ENCODE measurements around the gene FRMD4A. TPM values are rescaled to one million over a fixed set of nuclear protein-coding genes. Genes with fewer than 3 reads are reported as not detected.

Gene FRMD4A
- total and polyA plus RNA-seq, 7 donors: 3.0 to 27.8 (median 14.4) TPM

- H3K4me3 ChIP-seq: peak overlapping the region; percentile 13 to 35 (median 32)
- no peaks in the 10 kb centered on the region for H3K27me3 ChIP-seq
- H3K9me3 ChIP-seq: no peaks in the 10 kb centered on the region
- intact Hi-C loops (cut with DNase I): no loop called here
- WGBS, 2 donors: 60 to 79% methylated on average over 7 of the region's 7 CpGs
- no peaks in the 10 kb centered on the region for H3K4me1 ChIP-seq
- no peak for DNase-seq
- TF ChIP-seq EP300 (IDR thresholded peaks at IDR 0.05) (no peak), CTCF (IDR thresholded peaks at IDR 0.05) (no peak), POLR2AphosphoS5 (IDR thresholded peaks at IDR 0.05) (no peak), POLR2A (IDR thresholded peaks at IDR 0.05) (no peak)
- H3K27ac ChIP-seq: peak overlapping the region in 3 of 4 donors; percentile 51 to 60 (median 57)
- H3K36me3 ChIP-seq: no peaks in the 10 kb centered on the region
These were observed 306.9 kb downstream of the FRMD4A start for GRCh38 chr10:14023673-14024328.

- Histone ChIP-seq H3K4me1 (no peaks in the 10 kb centered on the region), H3K4me3 (peak overlapping the region; percentile 13 to 35 (median 32)), H3K27me3 (no peaks in the 10 kb centered on the region), H3K27ac (peak overlapping the region in 2 of 4 donors; percentile 19 to 51), H3K9me3 (peaks cover 0 to 3% (median 0%) of the 10 kb centered on the region in 4 donors), H3K36me3 (no peaks in the 10 kb centered on the region)
- no peak for DNase-seq
- 63 to 76% methylated on average over 17 of the region's 17 CpGs for WGBS, 2 donors
- intact Hi-C loops (cut with DNase I): no loop called here
- TF ChIP-seq EP300 (IDR thresholded peaks at IDR 0.05) (no peak), POLR2AphosphoS5 (IDR thresholded peaks at IDR 0.05) (no peak), CTCF (IDR thresholded peaks at IDR 0.05) (no peak)
These were observed 307.6 kb downstream of the FRMD4A start for GRCh38 chr10:14022954-14023672.

GRCh38 chr10:14022052-14022451 is 308.7 kb downstream of the FRMD4A start:
- H3K4me3 ChIP-seq: peak overlapping the region in 3 of 4 donors; percentile 31 to 35 (median 34)
- 65 to 71% methylated on average over 4 of the region's 4 CpGs for WGBS, 2 donors
- TF ChIP-seq POLR2AphosphoS5 (IDR thresholded peaks at IDR 0.05) (no peak), CTCF (IDR thresholded peaks at IDR 0.05) (no peak), EP300 (IDR thresholded peaks at IDR 0.05) (no peak)
- DNase-seq: no peak
- no peaks in the 10 kb centered on the region for H3K27me3 ChIP-seq
- H3K9me3 ChIP-seq: peaks cover 0 to 3% (median 0%) of the 10 kb centered on the region in 4 donors
- intact Hi-C loops (cut with DNase I): no loop called here
- no peak overlapping the region for H3K27ac ChIP-seq
- no peaks in the 10 kb centered on the region for H3K36me3 ChIP-seq
- H3K4me1 ChIP-seq: peaks cover 0 to 2% (median 0%) of the 10 kb centered on the region in 4 donors

GRCh38 chr10:14020037-14020664 is 310.6 kb downstream of the FRMD4A start:
- Histone ChIP-seq H3K36me3 (no peaks in the 10 kb centered on the region), H3K4me1 (peaks cover 0 to 8% (median 0%) of the 10 kb centered on the region in 4 donors), H3K27me3 (no peaks in the 10 kb centered on the region), H3K4me3 (no peak overlapping the region), H3K27ac (no peak overlapping the region), H3K9me3 (peaks cover 0 to 3% (median 0%) of the 10 kb centered on the region in 4 donors)
- TF ChIP-seq CTCF (IDR thresholded peaks at IDR 0.05) (no peak), POLR2A (IDR thresholded peaks at IDR 0.05) (no peak), EP300 (IDR thresholded peaks at IDR 0.05) (no peak), POLR2AphosphoS5 (IDR thresholded peaks at IDR 0.05) (no peak)
- 82% methylated on average over 9 of the region's 9 CpGs for WGBS, 2 donors
- intact Hi-C loops (cut with DNase I): no loop called here
- DNase-seq: no peak
